NCI-H526 (cell line): Measurements from ENCODE around the gene CSNK1A1.
"Not testable (repeated sequence)": the region's sequence is repeated elsewhere in the genome, so short reads cannot be mapped to it uniquely, and the experiment has no call there.

Source experiments
- DNase-seq, 2 experiments: peaks; one replicate each; lab custom pipeline; 2025; lab: John Stamatoyannopoulos, UW

Gene CSNK1A1

GRCh38 chr5:149490599-149491485, 60.4 kb downstream of the CSNK1A1 start:
- DNase-seq, result no peak

DNA sequence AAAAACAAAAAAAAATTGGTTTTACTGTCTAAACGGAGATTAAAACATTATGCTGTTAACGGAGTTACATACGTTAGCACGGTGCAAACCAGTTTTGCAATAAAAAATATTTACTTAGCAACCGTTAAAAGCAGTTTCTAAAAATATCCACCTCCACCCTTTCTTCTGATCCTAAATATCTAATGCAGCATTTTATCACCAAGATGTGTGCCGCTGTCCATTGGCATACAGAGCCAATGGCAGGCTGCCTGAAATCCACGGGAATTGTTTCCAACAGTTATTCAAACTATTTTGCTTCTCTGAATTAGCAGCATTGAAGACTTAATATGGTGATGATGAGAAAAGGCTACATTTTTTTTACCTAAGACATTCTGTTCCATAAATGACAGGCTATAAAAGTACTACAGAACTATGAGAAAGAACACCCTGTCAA, 61.6 kb downstream of the CSNK1A1 start:
- DNase-seq, result no peak

DNA sequence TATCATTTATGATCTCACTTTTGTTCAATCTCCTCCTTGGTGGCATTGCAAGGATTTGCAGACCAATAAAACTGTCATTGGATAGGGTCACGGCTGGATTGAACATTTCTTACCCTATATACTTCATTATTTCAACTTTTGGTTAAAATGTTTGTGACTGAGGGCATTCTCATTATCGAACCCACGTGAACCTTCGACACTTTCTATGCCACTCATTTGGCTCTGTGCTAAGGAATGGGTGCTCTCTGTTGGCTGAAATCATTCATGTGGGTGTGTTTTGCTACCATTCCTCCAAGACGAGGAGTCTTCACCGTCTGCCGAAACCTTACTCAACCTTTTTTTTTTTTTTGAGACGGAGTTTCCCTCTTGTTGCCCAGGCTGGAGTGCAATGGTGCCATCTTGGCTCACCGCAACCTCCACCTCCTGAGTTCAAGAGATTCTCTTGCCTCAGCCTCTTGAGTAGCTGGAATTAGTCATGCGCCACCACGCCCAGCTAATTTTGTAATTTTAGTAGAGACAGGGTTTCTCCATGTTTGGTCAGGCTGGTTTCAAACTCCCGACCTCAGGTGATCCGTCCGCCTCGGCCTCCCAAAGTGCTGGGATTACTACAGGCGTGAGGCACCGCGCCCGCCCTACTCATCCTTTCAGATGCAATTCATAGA, 62.5 kb downstream of the CSNK1A1 start:
- no peak for DNase-seq

DNA sequence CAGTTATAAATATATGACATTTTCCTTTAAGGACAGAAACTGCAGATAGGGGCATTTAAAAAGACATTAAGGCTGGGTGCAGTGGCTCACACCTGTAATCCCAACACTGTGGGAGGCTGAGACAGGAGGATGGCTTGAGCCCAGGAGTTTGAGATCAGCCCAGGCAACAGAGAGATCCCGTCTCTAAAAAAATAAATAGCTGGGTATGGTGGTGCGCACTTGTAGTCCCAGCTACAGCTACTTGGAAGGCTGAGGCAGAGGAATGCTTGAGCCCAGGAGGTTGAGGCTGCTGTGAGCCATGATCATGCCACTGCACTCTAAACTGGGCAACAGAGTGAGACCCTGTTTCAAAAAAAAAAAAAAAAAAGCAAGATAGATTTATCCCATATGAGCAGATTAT, 63.6 kb downstream of the CSNK1A1 start:
- DNase-seq, result no peak

- DNase-seq, result no peak
These were observed 64.3 kb downstream of the CSNK1A1 start for GRCh38 chr5:149486726-149487635.

- no peak for DNase-seq
These were observed 65.3 kb downstream of the CSNK1A1 start for GRCh38 chr5:149485655-149486615.

DNA sequence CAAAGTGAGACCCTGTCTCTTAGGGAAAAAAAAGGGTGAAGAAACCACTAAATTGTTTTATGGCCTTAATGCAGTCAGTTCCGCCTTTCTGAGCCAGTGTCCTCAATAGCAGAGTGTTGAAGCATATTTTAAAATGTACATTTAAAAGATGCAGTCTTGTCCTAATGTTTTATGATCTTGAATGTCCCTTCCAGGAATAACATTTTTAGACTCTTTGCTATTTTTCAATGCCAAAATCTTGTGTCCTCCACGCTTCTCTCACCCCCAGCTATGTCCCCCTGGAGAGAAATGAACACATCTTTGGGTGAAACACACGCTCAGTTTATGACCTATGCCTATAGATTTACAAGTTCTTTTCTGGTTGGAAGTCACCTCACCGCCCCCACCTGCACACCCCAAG, 69.8 kb downstream of the CSNK1A1 start:
- DNase-seq, result no peak

DNA sequence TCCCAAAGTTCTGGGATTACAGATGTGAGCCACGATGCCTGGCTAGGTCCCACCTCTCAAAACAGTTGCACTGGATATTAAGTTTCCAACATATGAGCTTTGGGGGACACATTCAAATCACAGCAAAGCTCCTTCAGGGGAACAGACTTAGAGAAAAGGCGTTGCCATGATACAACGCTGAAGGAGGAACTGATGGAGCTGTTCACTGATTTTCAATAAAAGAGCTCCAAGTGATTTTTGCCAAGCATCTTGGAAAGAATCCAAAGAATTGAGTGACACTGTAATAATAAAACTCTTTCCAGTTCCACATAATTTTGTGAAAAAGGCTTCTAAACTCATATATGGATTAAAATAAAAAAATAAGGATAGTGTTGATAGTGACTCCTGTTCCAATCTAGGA, 72.5 kb downstream of the CSNK1A1 start:
- no peak for DNase-seq

DNA sequence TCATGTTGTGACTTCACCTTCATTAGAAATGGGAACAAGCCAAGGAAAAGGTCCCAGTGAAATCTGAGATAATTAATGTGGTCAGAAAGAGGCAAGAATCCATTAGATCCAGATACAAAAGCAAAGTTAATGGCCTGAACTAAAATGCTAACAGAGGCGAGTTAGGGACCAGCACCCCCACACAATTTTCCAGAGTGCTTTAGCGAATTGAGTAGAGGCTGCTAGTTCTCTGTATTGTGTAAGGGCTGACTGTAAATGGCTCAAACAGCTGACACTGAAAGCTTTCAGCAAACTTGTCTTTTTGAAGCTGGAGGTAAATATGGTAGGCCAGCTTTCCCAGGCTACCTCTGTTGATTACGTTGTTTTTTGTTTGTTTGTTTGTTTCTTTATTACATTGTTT, 75.5 kb downstream of the CSNK1A1 start:
- DNase-seq, result no peak

GRCh38 chr5:149474198-149474597, 77.0 kb downstream of the CSNK1A1 start:
- DNase-seq, result no peak

DNA sequence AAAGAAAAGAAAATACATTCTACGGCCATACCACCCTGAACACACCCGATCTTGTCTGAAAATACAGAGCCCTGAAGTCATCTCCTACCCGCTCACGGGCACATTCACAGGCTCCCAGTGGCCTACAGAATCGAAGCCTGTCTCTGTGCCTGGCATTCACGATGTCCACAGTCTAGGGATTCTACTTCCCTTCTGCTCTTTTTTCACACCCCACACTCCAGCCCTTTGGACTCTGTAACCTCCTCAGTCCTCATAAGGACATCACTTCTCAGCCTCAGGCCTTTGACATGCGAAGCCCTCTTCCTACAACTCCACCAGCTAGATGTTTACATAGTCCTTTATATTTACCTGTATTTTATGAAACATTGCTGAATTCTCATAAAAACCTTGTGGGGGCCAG, 77.8 kb downstream of the CSNK1A1 start:
- DNase-seq, result no peak

DNA sequence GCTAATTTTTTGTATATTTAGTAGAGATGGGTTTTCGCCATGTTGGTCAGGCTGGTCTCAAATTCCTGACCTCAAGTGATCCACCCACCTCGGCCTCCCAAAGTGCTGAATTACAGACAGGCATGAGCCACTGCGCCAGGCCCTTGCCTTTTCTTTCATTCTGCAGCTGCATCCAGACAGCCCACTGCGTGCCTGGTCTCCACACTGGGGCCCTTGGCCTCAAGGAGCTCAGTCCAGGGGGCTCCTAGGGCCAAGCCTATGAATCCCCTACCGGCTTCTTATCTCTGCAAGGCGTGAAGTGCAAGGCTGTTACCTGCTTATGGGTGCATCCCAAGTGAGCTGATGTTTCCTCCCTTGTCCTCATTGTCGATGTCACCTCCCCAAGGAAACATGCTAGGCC, 78.8 kb downstream of the CSNK1A1 start:
- no peak for DNase-seq

GRCh38 chr5:149471406-149472183, 79.6 kb downstream of the CSNK1A1 start:
- DNase-seq, result no peak

DNA sequence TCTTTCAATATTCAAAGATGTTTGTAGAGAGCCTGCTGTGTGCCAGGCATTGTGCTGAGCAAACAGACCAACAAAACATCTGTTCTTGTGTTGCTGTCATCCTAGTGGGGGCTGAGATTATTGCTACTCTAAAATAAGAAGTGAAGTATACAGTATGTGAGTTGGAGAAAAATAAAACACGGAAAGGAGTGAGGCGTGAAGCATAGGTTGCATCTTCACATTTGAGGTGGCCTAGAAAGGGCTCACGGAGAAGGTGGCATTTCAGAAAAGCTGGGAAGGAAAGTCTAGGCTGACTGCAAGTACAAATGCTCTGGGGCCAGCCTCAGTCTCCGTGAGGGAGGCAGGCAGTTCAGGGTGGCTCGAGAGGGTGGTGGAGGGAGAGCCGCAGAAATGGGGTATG, 80.3 kb downstream of the CSNK1A1 start:
- no peak for DNase-seq

- DNase-seq, result no peak
These were observed 84.7 kb downstream of the CSNK1A1 start for GRCh38 chr5:149466457-149466972.

GRCh38 chr5:149464796-149465489, 86.3 kb downstream of the CSNK1A1 start:
- no peak for DNase-seq

DNA sequence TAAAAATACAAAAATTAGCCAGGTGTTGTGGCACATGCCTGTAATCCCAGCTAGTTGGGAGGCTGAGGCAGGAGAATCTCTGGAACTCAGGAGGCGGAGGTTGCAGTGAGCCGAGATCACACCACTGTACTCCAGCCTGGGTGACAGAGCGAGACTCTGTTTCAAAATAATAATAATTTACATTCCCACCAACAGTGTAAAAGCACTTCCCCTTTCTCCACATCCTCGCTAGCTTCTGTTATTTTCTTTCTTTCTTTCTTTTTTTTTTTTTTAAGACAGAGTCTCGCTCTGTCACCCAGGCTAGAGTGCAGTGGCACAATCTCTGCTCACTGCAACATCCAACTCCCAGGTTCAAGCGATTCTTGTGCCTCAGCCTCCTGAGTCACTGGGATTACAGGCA, 89.3 kb downstream of the CSNK1A1 start:
- not testable (repeated sequence) for DNase-seq

DNA sequence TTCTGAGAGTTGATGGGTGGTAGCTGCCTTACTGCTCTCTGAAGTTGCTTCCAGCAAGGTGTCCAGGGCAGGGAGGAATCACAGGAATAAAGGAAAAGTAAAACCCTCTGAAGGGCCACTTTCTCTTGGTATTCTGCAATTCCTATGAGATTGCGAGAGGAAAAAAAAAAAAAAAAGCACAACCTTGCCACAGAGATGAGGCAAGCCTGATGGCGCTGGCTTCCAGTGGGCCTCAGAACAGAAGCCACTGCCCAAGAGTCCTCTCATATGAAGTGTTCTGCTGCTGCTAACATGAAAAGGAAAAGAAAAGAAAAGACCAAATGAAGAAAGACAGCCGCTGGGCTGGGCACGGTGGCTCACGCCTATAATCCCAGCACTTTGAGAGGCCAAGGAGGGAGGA, 91.3 kb downstream of the CSNK1A1 start:
- DNase-seq, result no peak

DNA sequence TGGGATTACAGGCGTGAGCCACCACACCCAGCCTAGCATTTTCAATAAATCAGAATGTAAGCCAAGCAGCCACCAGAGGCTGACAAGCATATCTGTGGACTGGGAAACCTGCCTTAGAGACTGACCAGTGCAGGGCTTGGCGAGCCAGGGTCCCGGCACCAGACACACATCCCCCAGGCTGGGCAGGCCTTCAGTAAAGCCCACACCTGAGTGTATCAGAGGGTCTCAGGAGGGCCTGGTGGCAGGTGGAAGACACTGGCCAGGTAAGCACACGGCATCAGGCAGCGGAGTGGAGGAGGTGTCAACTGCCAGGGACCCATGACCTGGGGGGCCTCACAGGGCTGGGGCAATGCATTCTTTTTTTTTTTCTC, 93.9 kb downstream of the CSNK1A1 start:
- DNase-seq, result no peak
